Gastrocnemius medialis (tissue), 4 donors: ENCODE measurements around the gene CCDC81. TPM values are rescaled to one million over a fixed set of nuclear protein-coding genes. Genes with fewer than 3 reads are reported as not detected.
"Not testable (repeated sequence)": the region's sequence is repeated elsewhere in the genome, so short reads cannot be mapped to it uniquely, and the experiment has no call there.

Experiments used
- ATAC-seq, 2 donors: fragments of 150-250 bp; one replicate each; pipeline ENCODE4 v1.9.1; 2016
- DNase-seq, 2 donors: peaks; one replicate each; pipeline ENCODE4 v3.0.0-alpha.2; 2019
- H3K27ac ChIP-seq, 4 donors: fragments of 200-600 bp; sonication (generic); 1 replicate in 1 of 4; 2 replicates in 3 of 4; pipeline ENCODE4 v1.5.1; 2016 to 2018; ENCODE audit warnings: mild to moderate bottlenecking in 2 of 4, moderate library complexity in 1 of 4
- H3K27me3 ChIP-seq, 3 donors: fragments of 200-600 bp; sonication (generic) in 2 of 3; 1 replicate in 1 of 3; 2 replicates in 2 of 3; pipeline versions ENCODE4 v1.5.1 to v1.6.0; 2016 to 2019; ENCODE audit warnings: mild to moderate bottlenecking in 1 of 3, moderate library complexity in 1 of 3
- H3K36me3 ChIP-seq, 2 donors: fragments of 200-600 bp; sonication (generic) in 1 of 2; one replicate each; pipeline ENCODE4 v1.5.1; 2017 to 2018
- H3K4me1 ChIP-seq, 2 donors: fragments of 200-600 bp; sonication (generic) in 1 of 2; one replicate each; pipeline ENCODE4 v1.5.1; 2016 to 2017; ENCODE audit warnings: mild to moderate bottlenecking in 2 of 2
- H3K4me3 ChIP-seq, 4 donors: fragments of 200-600 bp; sonication (generic) in 3 of 4; 1 replicate in 1 of 4; 2 replicates in 3 of 4; pipeline ENCODE4 v1.5.1; 2016 to 2019; ENCODE audit warnings: mild to moderate bottlenecking in 2 of 4
- H3K9me3 ChIP-seq, 3 donors: fragments of 200-600 bp; sonication (generic) in 2 of 3; 1 replicate in 1 of 3; 2 replicates in 2 of 3; pipeline ENCODE4 v1.5.1; 2016 to 2019
- POLR2A ChIP-seq, 2 donors: fragments of 450-650 bp; IDR thresholded peaks; one replicate each; pipeline ENCODE4 v1.6.1; 2017; ENCODE audit warnings: antibody characterized with exemption in 2 of 2, mild to moderate bottlenecking in 2 of 2, moderate library complexity in 2 of 2
- in situ Hi-C, 4 donors: fragments of 200-750 bp; cut with MboI; loops; one replicate each; pipeline versions ENCODE4 v1.15.0 to v1.8.0; 2017; ENCODE audit warnings: low sequenced_read_pairs in 4 of 4
- intact Hi-C: fragments of 100-400 bp; cut with DNase I; formaldehyde crosslinking; loops from one replicate; pipeline ENCODE4 v1.15.1; 2023; ENCODE audit warnings: low total_unique reads
- total RNA-seq, 4 donors: library from RNA; depleted of rRNA; stranded (reverse); fragments of >200 nt; gene quantifications; one replicate each; pipeline versions ENCODE4 v1.1.0 to v1.2.3, GENCODE V29; 2016
- TF ChIP-seq, protein P1 (sequence below), 5 experiments: fragments of 450-650 bp in 3 of 5; fragments of 200-600 bp in 2 of 5; sonication (generic) in 2 of 5; IDR thresholded peaks in 4 of 5; conservative IDR thresholded peaks in 1 of 5; 1 replicate in 4 of 5; 2 replicates in 1 of 5; pipeline ENCODE4 v1.5.1; 2016 to 2019; ENCODE audit warnings: antibody characterized with exemption in 5 of 5, mild to moderate bottlenecking in 3 of 5, moderate library complexity in 3 of 5

The CCDC81 gene
- total RNA-seq, 4 donors from 2014 or later, result 0.22 TPM; not detected in 3

DNA sequence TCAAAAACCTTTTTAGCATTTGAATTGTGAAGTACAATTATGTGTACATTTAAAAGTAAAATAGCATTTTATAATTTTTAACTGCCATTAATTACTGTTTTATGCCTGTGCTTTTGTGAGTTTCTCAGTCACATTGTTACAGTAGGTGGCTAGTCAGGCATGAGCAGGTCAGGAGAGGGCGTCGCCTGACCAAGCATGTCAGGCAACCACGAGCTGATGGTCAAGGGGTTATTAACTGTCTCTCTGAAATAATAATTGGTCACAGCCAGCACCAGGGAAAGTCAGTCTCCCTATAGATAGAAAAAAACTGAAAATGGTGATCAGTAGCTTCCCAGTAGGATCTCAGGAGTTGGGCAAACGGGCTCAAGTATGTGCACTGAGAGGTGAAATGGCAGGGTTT is 19.4 kb upstream of the CCDC81 start:
- no peak for DNase-seq
- H3K4me3 ChIP-seq, result no peak overlapping the region
- intact Hi-C loops, result no loop called here
- no peak for TF ChIP-seq POLR2A (IDR thresholded peaks at IDR 0.05)
- TF ChIP-seq, protein P1, sequence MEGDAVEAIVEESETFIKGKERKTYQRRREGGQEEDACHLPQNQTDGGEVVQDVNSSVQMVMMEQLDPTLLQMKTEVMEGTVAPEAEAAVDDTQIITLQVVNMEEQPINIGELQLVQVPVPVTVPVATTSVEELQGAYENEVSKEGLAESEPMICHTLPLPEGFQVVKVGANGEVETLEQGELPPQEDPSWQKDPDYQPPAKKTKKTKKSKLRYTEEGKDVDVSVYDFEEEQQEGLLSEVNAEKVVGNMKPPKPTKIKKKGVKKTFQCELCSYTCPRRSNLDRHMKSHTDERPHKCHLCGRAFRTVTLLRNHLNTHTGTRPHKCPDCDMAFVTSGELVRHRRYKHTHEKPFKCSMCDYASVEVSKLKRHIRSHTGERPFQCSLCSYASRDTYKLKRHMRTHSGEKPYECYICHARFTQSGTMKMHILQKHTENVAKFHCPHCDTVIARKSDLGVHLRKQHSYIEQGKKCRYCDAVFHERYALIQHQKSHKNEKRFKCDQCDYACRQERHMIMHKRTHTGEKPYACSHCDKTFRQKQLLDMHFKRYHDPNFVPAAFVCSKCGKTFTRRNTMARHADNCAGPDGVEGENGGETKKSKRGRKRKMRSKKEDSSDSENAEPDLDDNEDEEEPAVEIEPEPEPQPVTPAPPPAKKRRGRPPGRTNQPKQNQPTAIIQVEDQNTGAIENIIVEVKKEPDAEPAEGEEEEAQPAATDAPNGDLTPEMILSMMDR (IDR thresholded peaks at IDR 0.05 in 4 of 5, conservative IDR thresholded peaks at IDR 0.05 in 1 of 5), result no peak
- no peak overlapping the region for H3K27ac ChIP-seq
- no peak for ATAC-seq
- H3K9me3 ChIP-seq, result no peaks in the 10 kb centered on the region
- no peaks in the 10 kb centered on the region for H3K4me1 ChIP-seq
- no peaks in the 10 kb centered on the region for H3K27me3 ChIP-seq
- in situ Hi-C loops, result no loop called here
- H3K36me3 ChIP-seq, result no peaks in the 10 kb centered on the region

DNA sequence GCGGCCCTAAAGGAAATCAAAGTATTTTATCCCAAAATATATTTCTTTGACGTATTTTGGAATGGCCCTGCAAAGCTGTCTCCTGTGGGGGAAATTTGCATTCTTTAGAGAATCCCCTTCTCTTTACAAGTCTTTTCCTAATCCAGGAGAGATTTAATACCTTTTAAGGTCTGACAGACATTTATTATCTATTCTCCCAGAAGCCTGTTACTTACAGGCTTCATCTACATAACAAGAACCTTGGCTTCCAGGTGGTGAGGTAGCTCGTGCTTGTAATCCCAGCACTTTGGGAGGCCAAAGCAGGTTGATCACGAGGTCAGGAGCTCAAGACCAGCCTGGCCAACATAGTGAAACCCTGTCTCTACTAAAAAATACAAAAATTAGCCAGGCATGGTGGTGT is 17.3 kb upstream of the CCDC81 start:
- DNase-seq, H3K4me1 ChIP-seq, H3K4me3 ChIP-seq, in situ Hi-C loops, H3K27me3 ChIP-seq, intact Hi-C loops, H3K27ac ChIP-seq, H3K9me3 ChIP-seq, H3K36me3 ChIP-seq, ATAC-seq: not testable (repeated sequence)

DNA sequence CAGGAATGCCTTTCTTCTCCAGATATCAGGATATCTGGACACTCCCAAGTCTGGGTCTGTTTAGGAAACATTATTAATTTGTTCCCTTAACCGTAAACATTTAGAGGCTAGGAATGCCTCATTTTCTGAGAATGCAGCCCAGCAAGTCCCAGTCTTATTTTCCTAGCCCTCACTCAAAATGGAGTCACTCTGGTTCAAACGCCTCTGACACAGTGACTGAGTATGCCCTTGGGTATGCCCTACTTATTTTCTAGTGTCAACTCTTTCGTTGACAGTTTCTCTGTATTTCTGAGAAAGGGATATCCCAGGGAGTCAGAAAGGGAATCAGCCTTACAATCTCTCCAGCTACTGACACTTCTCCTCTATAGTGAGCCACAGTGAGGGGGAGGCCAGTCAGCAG is 16.0 kb upstream of the CCDC81 start:
- H3K4me3 ChIP-seq, result no peak overlapping the region
- DNase-seq (no peak), ATAC-seq (no peak)
- H3K4me1 ChIP-seq, result no peaks in the 10 kb centered on the region
- no peak for TF ChIP-seq POLR2A (IDR thresholded peaks at IDR 0.05)
- TF ChIP-seq, protein P1 (IDR thresholded peaks at IDR 0.05 in 4 of 5, conservative IDR thresholded peaks at IDR 0.05 in 1 of 5), result no peak
- intact Hi-C loops (no loop called here), in situ Hi-C loops (no loop called here)
- no peak overlapping the region for H3K27ac ChIP-seq
- H3K9me3 ChIP-seq, result no peaks in the 10 kb centered on the region
- no peaks in the 10 kb centered on the region for H3K27me3 ChIP-seq
- H3K36me3 ChIP-seq, result no peaks in the 10 kb centered on the region

DNA sequence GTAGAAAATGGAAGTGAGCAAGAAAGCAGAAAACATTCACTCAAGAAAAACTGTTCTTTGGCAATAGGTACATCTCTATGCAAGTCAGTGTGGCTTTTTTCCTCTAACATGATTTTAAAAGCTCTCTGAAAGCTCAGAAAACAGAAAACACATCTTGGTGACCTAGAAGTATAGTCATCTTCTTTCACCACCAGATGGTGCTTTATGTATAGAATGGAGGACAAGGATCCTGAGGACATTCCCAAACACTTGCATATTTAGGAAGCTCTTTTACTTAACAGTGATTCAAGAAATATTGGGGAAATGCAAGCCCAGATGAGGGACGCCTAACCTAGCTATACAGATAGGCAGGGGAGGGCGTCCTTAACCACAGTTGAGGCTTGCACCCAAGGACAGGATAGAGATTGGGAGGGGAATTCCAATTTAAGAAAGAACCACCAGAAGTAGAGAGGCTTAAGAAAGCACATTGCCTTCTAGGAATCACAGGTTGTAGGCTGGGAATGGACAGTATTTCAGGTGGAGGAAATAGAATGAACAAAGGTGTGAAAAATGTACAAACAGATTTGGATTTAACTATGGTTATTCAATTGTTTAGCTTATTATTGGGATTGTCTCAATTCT is 13.8 kb upstream of the CCDC81 start:
- in situ Hi-C loops, result no loop called here
- H3K36me3 ChIP-seq, result no peaks in the 10 kb centered on the region
- no peak overlapping the region for H3K27ac ChIP-seq
- DNase-seq (no peak), ATAC-seq (no peak)
- no peaks in the 10 kb centered on the region for H3K9me3 ChIP-seq
- H3K27me3 ChIP-seq, result no peaks in the 10 kb centered on the region
- H3K4me1 ChIP-seq, result no peaks in the 10 kb centered on the region
- TF ChIP-seq, protein P1 (IDR thresholded peaks at IDR 0.05 in 4 of 5, conservative IDR thresholded peaks at IDR 0.05 in 1 of 5), result no peak
- no peak for TF ChIP-seq POLR2A (IDR thresholded peaks at IDR 0.05)
- intact Hi-C loops, result no loop called here
- no peak overlapping the region for H3K4me3 ChIP-seq

DNA sequence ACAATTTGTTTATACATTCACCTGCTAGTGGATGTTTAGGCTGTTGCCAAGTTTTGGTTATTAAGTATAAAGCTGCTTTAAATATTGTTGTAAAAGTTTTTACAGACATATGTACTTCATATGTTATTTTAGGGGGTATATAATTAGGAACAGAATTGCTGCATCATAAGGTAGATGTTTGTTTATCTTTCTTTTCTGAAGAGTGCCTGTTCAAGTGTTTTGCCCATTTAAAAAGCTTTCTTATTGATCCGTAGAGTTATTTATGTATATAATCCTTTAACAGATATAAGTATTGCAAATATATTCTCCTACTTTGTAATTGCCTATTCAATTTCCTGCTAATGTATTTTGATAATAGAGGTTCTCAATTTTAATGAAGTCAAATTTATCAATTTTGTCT is 11.3 kb upstream of the CCDC81 start:
- H3K4me3 ChIP-seq, result no peak overlapping the region
- no peak for ATAC-seq
- H3K36me3 ChIP-seq, result no peaks in the 10 kb centered on the region
- no peak for TF ChIP-seq POLR2A (IDR thresholded peaks at IDR 0.05)
- TF ChIP-seq, protein P1 (IDR thresholded peaks at IDR 0.05 in 4 of 5, conservative IDR thresholded peaks at IDR 0.05 in 1 of 5), result no peak
- H3K9me3 ChIP-seq, result no peaks in the 10 kb centered on the region
- no peak overlapping the region for H3K27ac ChIP-seq
- H3K4me1 ChIP-seq, result no peaks in the 10 kb centered on the region
- in situ Hi-C loops (no loop called here), intact Hi-C loops (no loop called here)
- no peaks in the 10 kb centered on the region for H3K27me3 ChIP-seq
- no peak for DNase-seq
